ENCODE results near the gene CASP6.

CASP6 gene

DNA sequence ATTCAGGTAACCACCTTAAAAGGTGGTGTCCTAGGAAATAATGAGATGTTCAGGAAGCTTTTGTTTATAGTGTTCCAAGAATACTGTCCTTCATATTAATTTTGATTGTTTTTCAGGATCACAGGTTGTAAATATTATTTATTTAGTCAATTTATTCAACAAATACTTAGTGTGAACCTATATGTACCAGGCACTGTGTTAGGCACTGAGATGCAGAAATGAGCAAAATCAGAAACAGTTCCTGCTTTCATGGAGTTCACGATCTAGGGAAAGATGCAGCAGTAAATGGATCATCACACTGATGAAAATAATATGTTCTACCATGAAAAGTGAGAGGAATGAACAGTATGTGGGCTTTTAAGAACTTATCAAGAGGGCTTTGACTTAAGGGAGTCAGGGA is 44.9 kb upstream of the CASP6 start:
- TF ChIP-seq CTCF (IDR thresholded peaks at IDR 0.05; ENCODE audit: low read depth, low read length) = no peak
- no peak overlapping the region for H3K27ac ChIP-seq

DNA sequence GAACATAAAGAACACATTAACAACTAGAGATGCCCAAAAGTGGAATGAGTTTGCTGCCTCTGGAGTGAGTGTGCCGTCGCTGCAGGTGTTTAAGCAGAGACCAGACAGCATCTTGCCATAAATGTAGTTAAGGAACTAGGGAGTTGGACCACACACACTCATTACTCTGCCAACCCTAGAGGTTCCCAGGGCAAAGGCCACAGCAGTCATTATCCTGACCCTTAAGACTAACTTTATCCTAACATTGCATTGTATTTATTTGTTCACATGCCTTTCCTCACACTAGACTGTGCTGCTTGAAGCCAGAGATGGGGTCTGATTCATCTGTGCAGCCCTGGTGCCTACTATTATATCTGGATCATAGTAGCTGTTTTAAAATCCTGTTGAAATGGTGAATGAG is 43.5 kb upstream of the CASP6 start:
- H3K27ac ChIP-seq = no peak overlapping the region
- H3K36me3 ChIP-seq = no peaks in the 10 kb centered on the region
- no peak for TF ChIP-seq CTCF (IDR thresholded peaks at IDR 0.05; ENCODE audit: low read depth, low read length)

More for the DNA sequence above, 44.9 kb upstream of the CASP6 start:
- no peaks in the 10 kb centered on the region for H3K27me3 ChIP-seq (ENCODE audit: insufficient read depth, low read depth, severe bottlenecking)
- no peaks in the 10 kb centered on the region for H3K36me3 ChIP-seq
- no peak overlapping the region for H3K4me3 ChIP-seq (ENCODE audit: low read depth, low read length)
- H3K9me3 ChIP-seq (ENCODE audit: severe bottlenecking) = no peaks in the 10 kb centered on the region
- DNase-seq = no peak

GRCh38 chr4:109745830-109746229 is 42.6 kb upstream of the CASP6 start:
- H3K9me3 ChIP-seq (ENCODE audit: severe bottlenecking) = no peaks in the 10 kb centered on the region
- H3K27ac ChIP-seq = no peak overlapping the region
- H3K36me3 ChIP-seq = no peaks in the 10 kb centered on the region
- no peak for TF ChIP-seq CTCF (IDR thresholded peaks at IDR 0.05; ENCODE audit: low read depth, low read length)
- no peak overlapping the region for H3K4me3 ChIP-seq (ENCODE audit: low read depth, low read length)
- no peaks in the 10 kb centered on the region for H3K27me3 ChIP-seq (ENCODE audit: insufficient read depth, low read depth, severe bottlenecking)
- no peak for DNase-seq

More for the DNA sequence above, 43.5 kb upstream of the CASP6 start:
- Histone ChIP-seq H3K9me3 (ENCODE audit: severe bottlenecking) (no peaks in the 10 kb centered on the region), H3K27me3 (ENCODE audit: insufficient read depth, low read depth, severe bottlenecking) (no peaks in the 10 kb centered on the region), H3K4me3 (ENCODE audit: low read depth, low read length) (no peak overlapping the region)
- DNase-seq = no peak

DNA sequence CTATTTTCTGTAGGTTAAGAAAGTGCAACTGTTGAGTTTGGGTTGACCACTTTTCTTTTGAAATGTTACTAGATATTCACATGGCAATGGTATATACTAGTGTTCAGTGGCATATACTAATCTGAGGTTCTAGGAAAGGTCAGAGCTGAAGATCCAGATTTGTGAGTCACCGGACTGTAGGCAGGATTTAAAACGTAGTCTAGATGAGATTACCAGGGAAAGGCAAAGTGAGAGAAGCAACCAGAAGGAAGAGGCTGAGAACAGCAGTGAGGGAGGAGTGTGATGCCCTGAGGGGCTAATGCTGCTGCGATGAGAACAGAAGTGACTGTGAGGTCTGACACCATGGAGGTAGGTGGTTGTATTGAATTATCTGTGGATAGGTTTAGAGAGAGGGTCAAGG is 36.3 kb upstream of the CASP6 start:
- H3K27me3 ChIP-seq (ENCODE audit: insufficient read depth, low read depth, severe bottlenecking) = no peaks in the 10 kb centered on the region
- H3K9me3 ChIP-seq (ENCODE audit: severe bottlenecking) = no peaks in the 10 kb centered on the region
- no peaks in the 10 kb centered on the region for H3K36me3 ChIP-seq
- no peak for TF ChIP-seq CTCF (IDR thresholded peaks at IDR 0.05; ENCODE audit: low read depth, low read length)
- H3K4me3 ChIP-seq (ENCODE audit: low read depth, low read length) = no peak overlapping the region
- no peak for DNase-seq
- H3K27ac ChIP-seq = no peak overlapping the region

GRCh38 chr4:109738104-109738872 is 35.0 kb upstream of the CASP6 start:
- H3K4me3 ChIP-seq (ENCODE audit: low read depth, low read length) = no peak overlapping the region
- H3K9me3 ChIP-seq (ENCODE audit: severe bottlenecking) = no peaks in the 10 kb centered on the region
- H3K27ac ChIP-seq = no peak overlapping the region
- no peaks in the 10 kb centered on the region for H3K36me3 ChIP-seq
- no peak for TF ChIP-seq CTCF (IDR thresholded peaks at IDR 0.05; ENCODE audit: low read depth, low read length)
- no peak for DNase-seq
- no peaks in the 10 kb centered on the region for H3K27me3 ChIP-seq (ENCODE audit: insufficient read depth, low read depth, severe bottlenecking)
